Breast epithelium (tissue), 3 donors: Measurements from ENCODE around the gene MALL.

Source experiments
- CTCF ChIP-seq, 3 donors: fragments of 450-650 bp; IDR thresholded peaks; one replicate each; pipeline ENCODE4 v1.5.1; 2016 to 2017; ENCODE audit warnings: antibody characterized with exemption in 3 of 3, mild to moderate bottlenecking in 3 of 3, moderate library complexity in 3 of 3
- POLR2AphosphoS5 ChIP-seq, 3 donors: sonication (generic); formaldehyde crosslinking; IDR thresholded peaks; one replicate each; pipeline ENCODE4 v1.6.1; 2017; ENCODE audit warnings: antibody characterized with exemption in 3 of 3

GRCh38 chr2:110146183-110146944 lies 30.7 kb upstream of the MALL start:
- TF ChIP-seq CTCF (IDR thresholded peaks at IDR 0.05) (no peak), POLR2AphosphoS5 (IDR thresholded peaks at IDR 0.05) (no peak)
